ENCODE data around the gene SMARCC1. TPM values are rescaled to one million over a fixed set of nuclear protein-coding genes. Genes with fewer than 3 reads are reported as not detected.

Gene SMARCC1
- total RNA-seq, 1 experiment from 2014 or later = 103 TPM

DNA sequence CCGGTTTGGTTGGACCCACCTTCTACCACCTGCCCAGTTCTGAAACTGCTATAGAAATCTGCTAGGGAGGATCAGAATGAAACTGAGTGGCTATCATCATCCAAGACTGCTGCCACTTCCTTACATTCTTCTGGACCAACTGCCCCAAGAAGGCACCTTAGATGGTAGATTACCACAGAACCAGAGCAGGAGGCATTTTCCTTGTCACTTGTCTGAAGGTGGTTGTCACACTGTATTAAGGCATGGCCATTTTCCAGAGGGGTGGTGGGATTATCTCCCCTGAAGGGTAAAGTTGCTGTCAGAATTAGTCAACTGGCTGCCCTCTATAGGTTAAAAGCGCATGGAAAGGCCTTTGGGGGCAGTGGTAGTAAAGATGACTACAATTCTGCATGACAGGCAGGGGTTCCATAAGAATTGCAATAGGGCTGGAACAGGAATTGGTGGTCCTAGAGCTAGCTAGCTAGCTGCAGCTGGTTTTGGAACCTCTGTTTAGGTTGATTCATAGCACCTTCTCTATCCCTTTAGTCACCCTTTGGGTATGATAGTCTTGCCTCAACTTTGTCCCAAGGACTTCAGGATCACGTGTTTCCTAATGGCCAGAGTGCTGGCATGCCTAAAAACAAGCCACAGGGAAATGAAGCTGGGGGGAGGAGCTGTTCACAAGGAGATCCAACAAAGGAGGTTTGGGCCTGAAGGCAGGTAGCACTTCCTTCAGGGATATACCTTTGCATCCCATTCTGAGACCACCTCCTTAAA is 198.2 kb downstream of the SMARCC1 start:
- no peak for DNase-seq
- H3K27ac ChIP-seq = no peak overlapping the region
- H3K4me1 ChIP-seq = no peaks in the 10 kb centered on the region
- no peaks in the 10 kb centered on the region for H3K9me3 ChIP-seq (replicated peaks)
- H3K27me3 ChIP-seq = no peaks in the 10 kb centered on the region
- no peak overlapping the region for H3K4me3 ChIP-seq
- H3K36me3 ChIP-seq = peaks cover 31% of the 10 kb centered on the region

DNA sequence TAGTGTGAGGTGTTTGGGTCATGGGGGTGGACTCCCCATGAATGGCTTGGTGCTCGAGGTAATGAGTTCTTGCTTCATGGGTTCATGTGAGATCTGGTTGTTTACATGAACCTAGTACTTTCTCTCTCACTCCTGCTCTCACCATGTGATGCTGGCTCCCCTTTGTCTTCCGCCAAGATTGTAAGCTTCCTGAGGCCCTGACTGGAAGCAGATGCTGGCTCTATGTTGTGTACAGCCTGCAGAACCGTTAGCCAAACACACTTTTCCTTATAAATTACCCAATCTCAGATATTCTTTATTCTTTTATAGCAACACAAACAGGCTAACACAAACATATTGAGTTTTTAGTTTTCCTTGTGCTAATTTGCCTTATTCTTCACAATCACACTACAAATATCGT is 199.9 kb downstream of the SMARCC1 start:
- no peak for DNase-seq
- Histone ChIP-seq H3K9me3 (replicated peaks) (no peaks in the 10 kb centered on the region), H3K27ac (no peak overlapping the region), H3K4me3 (no peak overlapping the region), H3K27me3 (no peaks in the 10 kb centered on the region), H3K36me3 (peaks cover 20% of the 10 kb centered on the region), H3K4me1 (no peaks in the 10 kb centered on the region)

DNA sequence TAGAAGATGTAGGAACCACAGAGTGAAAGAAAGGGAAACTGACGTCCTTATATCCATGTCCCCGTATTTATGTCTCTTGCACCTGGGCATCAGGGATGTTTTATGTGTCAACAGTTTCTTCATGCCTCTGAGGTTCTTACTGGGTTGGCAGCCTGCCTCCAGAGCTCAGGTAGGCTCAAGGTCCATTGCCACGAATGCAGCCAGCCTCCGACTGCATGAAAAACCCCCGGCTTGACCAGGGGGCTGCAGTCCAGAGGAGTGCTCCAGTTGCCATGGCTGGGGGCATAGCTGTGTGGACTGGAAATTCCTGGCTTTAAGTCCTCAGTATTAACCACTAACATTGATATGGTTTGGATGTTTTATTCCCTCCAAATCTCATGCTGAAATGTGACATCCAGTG is 200.3 kb downstream of the SMARCC1 start:
- no peak for DNase-seq
- Histone ChIP-seq H3K4me1 (no peaks in the 10 kb centered on the region), H3K27ac (no peak overlapping the region), H3K36me3 (peaks cover 16% of the 10 kb centered on the region), H3K4me3 (no peak overlapping the region), H3K27me3 (no peaks in the 10 kb centered on the region), H3K9me3 (replicated peaks) (no peaks in the 10 kb centered on the region)

DNA sequence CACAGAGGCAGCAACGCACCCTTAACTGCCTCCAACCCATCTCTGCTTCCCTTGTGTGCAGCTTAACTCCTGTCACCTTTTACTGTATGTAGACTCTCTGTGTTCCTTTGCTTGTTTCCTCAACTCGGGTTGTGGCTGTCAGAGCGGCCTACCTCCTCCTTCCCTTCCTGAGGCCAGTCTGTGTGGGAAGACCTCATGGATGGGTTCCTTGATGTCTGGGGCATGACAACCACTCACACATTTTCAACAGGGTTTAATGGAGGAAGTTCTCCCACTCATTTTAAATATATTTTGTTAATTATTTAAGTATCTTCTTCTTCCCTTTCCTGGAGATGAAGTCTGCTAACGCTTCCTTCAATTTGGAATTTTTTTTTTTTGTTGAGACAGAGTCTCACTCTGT is 201.2 kb downstream of the SMARCC1 start:
- Histone ChIP-seq H3K4me3 (no peak overlapping the region), H3K9me3 (replicated peaks) (no peaks in the 10 kb centered on the region), H3K27me3 (no peaks in the 10 kb centered on the region), H3K36me3 (peaks cover 7% of the 10 kb centered on the region), H3K27ac (no peak overlapping the region), H3K4me1 (no peaks in the 10 kb centered on the region)
- DNase-seq = peak in 1 of 2 experiments; percentile 12

DNA sequence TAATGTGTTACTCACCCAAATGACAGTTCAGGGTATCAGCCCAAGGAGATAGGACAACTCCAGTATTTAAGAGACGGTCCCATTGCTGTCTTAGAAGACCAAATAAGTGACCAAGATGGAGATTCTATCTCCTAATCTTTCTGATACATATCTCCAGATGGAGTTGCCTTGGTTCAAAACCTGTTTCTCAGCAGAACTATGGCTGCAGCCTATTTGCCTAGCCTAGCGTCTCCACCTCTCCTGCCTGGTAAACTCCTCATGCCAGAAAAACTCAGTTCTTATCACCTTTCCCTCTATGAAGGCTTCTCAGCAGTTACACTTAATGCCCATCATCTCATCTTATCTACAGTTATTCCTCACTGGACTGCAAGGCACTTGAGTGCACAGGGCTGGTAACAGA is 201.8 kb downstream of the SMARCC1 start:
- H3K27ac ChIP-seq = no peak overlapping the region
- H3K27me3 ChIP-seq = no peaks in the 10 kb centered on the region
- no peaks in the 10 kb centered on the region for H3K4me1 ChIP-seq
- H3K4me3 ChIP-seq = no peak overlapping the region
- H3K9me3 ChIP-seq (replicated peaks) = no peaks in the 10 kb centered on the region
- no peak for DNase-seq
- H3K36me3 ChIP-seq = peaks cover under 1% of the 10 kb centered on the region

DNA sequence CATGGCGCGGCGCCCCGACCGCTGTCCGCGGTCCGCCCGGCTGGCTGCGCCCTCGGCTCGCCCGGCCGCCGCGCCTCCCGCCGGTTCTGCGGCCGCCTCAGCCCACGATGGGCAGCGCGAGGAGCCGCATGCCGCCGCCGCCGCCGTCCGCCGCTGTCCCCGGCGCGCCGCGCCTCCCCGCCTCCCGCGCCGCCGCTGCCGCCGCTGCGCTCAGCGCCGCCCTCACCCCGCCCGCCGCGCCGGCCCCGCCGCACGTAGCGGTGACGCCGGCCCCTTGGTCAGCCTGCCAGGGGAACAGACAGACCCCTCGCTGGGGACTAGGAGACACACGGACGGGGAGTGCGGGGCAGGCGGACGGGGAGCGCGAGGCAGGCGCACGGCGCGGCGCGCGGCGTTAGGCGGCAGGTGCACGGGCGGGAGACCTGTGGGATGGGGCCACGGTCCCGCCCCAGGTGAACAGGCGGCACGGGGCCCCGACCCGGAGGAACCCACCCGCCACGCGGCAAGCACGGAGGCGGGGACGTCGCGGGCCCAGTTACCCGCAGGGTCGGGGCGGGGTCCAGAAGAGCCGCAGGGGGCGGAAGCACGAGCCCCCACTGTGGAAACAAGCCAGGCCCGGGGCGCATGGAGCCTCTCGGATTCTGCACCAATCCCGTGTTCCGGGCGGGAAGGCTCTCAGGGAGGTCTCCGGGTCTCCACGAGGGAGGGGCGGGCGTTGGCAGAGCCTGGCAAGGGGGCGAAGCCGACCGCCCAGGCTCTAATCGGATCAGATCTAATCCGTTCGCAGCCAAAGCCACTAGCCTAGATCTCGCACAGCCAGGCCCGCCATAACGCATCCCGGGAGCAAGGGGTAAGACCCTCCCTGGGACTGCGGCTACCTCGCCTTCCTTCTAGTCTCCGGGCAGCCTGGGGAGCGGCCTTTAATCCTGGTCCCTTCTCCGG is 202.7 kb downstream of the SMARCC1 start, which contains the start of gene CSPG5:
CSPG5 (minus strand) TSS at position 175 of the 942 bp plus-strand sequence; CDS start at position 3, 172 bp downstream.
- no peaks in the 10 kb centered on the region for H3K36me3 ChIP-seq
- H3K9me3 ChIP-seq (replicated peaks) = no peaks in the 10 kb centered on the region
- no peaks in the 10 kb centered on the region for H3K27me3 ChIP-seq
- H3K4me1 ChIP-seq = no peaks in the 10 kb centered on the region
- H3K4me3 ChIP-seq = peak within 1 kb of the TSS; percentile 64
- DNase-seq = no peak
- H3K27ac ChIP-seq = no peak within 1 kb of the TSS

DNA sequence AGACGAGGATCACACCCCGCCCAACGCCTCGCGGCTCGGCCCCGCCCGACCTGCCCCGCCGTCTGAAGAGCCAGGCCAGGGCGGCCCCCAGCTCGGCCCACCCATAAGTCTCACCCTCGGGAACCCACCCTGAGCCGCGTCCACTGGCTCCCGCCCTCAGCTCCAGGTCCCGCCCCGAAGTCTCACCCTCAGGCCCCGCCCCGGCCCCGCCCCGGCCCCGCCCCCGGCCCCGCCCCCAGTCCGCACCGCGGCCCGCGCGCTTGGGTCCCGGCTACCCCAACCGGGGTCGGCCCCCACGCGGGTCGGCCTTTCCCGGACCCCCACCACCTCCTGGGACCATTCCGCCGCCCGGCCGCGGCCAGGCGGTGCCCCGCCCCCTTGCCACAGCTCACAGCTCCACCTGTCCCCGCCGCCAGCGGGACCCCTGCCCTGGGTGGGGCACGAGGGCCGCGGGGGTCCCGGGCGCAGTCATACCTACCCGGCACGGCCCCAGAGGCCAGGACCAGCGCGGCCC is 203.5 kb downstream of the SMARCC1 start:
- Histone ChIP-seq H3K4me3 (peak overlapping the region; percentile 64), H3K4me1 (no peaks in the 10 kb centered on the region), H3K27ac (no peak overlapping the region), H3K36me3 (no peaks in the 10 kb centered on the region), H3K27me3 (no peaks in the 10 kb centered on the region), H3K9me3 (replicated peaks) (no peaks in the 10 kb centered on the region)
- peak; percentile 56 to 59 for DNase-seq

DNA sequence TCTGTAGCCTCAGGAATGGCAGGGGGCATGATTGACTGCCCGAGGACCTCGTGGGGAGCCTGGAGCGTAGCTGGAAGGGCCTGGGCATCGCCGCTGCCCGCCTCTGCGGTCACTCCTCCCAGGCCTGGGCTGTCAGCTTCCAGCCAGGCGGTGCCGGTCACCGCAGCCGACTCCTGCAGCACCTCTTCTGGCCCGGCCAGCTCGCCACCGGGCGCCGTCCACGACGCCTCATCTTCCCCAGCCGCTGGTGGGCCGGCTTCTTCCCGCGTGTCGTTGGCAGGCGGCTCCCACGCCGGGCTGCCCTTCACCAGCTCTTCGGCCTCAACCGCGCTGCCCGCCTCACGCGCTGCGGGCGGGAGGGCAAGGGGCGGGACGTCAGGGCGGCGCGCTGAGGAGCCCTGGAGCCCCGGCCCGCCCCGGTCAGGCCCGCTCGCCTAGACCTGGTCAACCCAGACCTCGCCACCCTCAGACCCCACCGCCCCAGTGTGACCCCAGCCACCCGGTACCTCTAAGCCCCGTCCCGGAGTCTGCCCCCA is 204.0 kb downstream of the SMARCC1 start:
- Histone ChIP-seq H3K4me3 (peak overlapping the region; percentile 64), H3K4me1 (no peaks in the 10 kb centered on the region), H3K27ac (no peak overlapping the region), H3K27me3 (no peaks in the 10 kb centered on the region), H3K9me3 (replicated peaks) (no peaks in the 10 kb centered on the region), H3K36me3 (no peaks in the 10 kb centered on the region)
- DNase-seq = peak in 1 of 2 experiments; percentile 14

DNA sequence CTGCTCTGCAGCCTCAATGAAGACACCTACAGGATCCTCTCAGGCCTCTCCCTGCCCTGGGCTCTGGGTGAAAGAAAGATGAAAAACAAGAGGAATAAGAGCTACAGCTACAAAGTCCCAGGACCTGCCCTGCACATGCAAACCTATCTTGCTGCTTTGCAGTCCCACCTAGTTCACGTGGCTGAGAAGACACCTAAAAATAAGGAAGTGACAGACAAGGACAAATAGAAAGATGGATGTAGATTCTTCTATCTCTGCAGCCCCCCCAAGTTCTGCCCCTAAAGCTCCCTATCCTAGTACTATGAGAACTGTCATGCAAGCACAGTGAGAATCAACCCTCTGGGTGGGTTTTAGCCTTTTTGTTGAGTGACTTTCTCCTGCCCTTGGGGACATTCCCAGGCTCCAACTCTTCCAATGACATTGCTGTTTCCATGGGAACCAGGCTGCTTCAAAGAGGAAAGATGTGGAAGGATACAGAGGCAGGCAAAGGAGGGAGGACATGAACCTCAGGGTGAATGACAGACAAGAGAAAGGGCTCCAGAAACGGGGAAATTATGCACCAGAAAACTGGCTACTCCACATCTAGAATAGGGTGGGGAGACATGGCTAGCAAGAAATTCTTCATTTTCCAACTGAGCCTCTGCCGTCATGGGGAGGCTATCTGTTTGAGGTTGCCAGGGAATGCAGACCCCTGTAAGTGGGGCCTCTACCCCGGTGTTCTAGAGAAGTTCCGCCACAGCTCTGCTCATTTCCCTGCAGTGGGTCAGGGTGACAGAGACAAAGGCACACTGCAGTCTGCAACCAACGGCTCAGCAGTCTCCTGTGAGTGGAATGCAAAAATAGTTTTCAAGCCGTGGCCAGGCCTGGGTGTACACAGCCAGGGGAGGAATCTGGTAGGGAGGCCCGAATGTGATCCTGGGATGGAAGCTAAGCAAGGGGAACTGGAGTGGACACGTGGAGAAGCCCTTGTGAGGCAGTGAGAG is 208.2 kb downstream of the SMARCC1 start:
- H3K4me1 ChIP-seq = no peaks in the 10 kb centered on the region
- H3K27me3 ChIP-seq = no peaks in the 10 kb centered on the region
- H3K4me3 ChIP-seq = no peak overlapping the region
- H3K27ac ChIP-seq = no peak overlapping the region
- H3K36me3 ChIP-seq = no peaks in the 10 kb centered on the region
- no peak for DNase-seq
- H3K9me3 ChIP-seq (replicated peaks) = no peaks in the 10 kb centered on the region

DNA sequence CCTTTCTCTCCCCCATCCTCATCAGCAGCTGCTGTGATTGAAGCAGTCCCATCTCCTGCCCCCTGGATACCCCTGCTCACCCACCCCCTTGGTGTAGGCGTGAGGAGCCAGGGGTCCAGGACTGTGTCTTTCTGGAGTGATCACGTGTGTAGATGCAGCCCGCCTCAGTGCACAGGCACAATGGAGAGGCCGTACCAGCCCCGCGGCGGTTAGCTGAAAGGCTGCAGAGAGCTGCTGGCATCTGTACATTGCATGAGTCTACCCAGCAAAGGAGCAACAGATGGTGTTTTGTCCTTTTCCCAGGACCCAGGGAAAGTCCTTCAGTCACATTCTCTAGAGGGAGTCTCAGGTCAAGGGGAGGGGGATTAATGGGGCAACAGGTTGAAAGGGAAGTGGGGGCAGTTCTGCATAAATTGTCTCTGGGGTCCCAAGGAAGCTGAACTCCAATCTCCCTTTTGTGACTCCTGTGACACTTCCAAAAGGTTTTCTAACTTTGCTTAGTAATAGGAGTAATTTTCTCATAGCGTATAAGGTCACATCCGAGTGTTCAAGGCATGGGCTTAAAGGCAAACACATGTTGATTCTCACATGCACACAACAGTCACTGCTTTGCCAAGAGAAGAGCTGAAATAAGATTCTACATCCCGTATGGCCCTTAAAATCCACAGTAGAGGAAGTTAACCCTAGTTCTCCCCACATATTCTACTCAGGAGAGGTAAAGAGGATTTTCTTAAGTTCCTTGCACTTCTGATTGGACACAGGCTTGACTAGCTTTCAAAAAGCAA is 210.1 kb downstream of the SMARCC1 start:
- DNase-seq = no peak

DNA sequence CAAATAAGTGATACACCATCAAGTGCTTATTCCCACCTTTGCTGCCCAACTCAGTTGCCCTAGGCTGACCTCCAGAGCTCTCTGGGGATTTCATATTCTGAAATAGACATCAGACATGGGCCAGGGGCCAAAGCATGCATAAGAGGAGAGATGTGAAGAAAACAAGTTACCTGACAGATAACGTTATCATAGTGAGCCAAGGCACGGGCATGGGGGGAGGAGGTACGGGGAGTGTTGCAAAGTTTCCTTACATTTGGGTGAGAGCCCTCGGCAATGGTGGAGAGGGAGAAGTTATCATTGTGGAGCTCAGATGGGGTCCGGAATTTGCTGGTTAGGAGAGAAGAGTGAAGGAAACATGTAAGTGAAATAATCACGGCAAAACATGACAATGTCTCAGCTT is 212.8 kb downstream of the SMARCC1 start:
- Histone ChIP-seq H3K36me3 (no peaks in the 10 kb centered on the region), H3K27me3 (no peaks in the 10 kb centered on the region), H3K4me1 (no peaks in the 10 kb centered on the region), H3K9me3 (replicated peaks) (no peaks in the 10 kb centered on the region), H3K27ac (no peak overlapping the region), H3K4me3 (no peak overlapping the region)
- no peak for DNase-seq

More for the DNA sequence above, 210.1 kb downstream of the SMARCC1 start:
- H3K36me3 ChIP-seq = no peaks in the 10 kb centered on the region
- H3K4me3 ChIP-seq = no peak overlapping the region
- H3K27me3 ChIP-seq = no peaks in the 10 kb centered on the region
- no peaks in the 10 kb centered on the region for H3K4me1 ChIP-seq
- no peaks in the 10 kb centered on the region for H3K9me3 ChIP-seq (replicated peaks)
- no peak overlapping the region for H3K27ac ChIP-seq

DNA sequence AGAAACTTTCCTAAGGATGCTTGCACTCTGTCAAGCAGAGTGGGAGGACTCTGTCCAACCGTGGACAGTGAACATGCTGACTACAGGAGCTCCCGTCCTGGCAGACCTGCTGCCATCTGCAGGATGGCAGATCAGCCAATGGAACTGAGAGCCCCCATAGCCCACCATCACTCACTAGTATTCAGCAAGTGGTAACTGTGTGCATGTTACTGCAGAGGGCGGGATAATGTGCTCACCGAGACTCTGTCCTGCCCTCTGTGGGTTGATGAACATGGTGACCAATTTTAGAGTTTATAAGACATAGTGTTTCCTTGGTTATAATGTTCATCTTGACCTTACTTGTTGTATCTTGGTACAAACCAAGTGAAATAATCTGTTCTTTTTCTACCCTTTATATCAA is 214.5 kb downstream of the SMARCC1 start:
- DNase-seq = no peak
- no peaks in the 10 kb centered on the region for H3K27me3 ChIP-seq

DNA sequence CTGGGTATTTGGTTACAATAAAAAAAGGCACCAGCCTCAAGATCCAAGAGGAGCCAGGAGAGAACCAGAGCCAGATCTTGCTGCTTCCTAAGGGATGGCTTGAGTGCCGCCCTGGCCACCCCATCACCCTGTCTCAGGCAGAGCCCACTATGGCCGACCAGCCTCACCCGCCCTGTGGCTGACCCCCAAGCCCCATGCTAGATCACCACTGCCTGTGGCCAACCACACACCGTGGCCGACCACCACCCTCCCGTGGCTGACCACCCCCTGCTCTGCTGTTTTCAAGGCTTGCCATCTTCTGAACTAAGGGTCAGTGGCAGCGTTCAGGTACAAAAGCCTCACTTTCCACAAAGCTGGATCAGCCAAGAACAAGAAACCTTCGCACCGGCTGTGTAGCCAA is 215.0 kb downstream of the SMARCC1 start:
- Histone ChIP-seq H3K36me3 (no peaks in the 10 kb centered on the region), H3K4me1 (no peaks in the 10 kb centered on the region), H3K9me3 (replicated peaks) (no peaks in the 10 kb centered on the region), H3K4me3 (no peak overlapping the region), H3K27ac (no peak overlapping the region), H3K27me3 (no peaks in the 10 kb centered on the region)
- DNase-seq = no peak

More for the DNA sequence above, 214.5 kb downstream of the SMARCC1 start:
- H3K4me3 ChIP-seq = no peak overlapping the region
- H3K4me1 ChIP-seq = no peaks in the 10 kb centered on the region
- H3K27ac ChIP-seq = no peak overlapping the region
- no peaks in the 10 kb centered on the region for H3K36me3 ChIP-seq
- H3K9me3 ChIP-seq (replicated peaks) = no peaks in the 10 kb centered on the region
